ENCODE results near the gene NPTX1.

Gene NPTX1

GRCh38 chr17:80443916-80444643, 32.3 kb downstream of the NPTX1 start:
- no peak for DNase-seq (ENCODE audit: low read depth)
- TF ChIP-seq, protein P1, sequence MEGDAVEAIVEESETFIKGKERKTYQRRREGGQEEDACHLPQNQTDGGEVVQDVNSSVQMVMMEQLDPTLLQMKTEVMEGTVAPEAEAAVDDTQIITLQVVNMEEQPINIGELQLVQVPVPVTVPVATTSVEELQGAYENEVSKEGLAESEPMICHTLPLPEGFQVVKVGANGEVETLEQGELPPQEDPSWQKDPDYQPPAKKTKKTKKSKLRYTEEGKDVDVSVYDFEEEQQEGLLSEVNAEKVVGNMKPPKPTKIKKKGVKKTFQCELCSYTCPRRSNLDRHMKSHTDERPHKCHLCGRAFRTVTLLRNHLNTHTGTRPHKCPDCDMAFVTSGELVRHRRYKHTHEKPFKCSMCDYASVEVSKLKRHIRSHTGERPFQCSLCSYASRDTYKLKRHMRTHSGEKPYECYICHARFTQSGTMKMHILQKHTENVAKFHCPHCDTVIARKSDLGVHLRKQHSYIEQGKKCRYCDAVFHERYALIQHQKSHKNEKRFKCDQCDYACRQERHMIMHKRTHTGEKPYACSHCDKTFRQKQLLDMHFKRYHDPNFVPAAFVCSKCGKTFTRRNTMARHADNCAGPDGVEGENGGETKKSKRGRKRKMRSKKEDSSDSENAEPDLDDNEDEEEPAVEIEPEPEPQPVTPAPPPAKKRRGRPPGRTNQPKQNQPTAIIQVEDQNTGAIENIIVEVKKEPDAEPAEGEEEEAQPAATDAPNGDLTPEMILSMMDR (conservative IDR thresholded peaks at IDR 0.05; ENCODE audit: low read length) = no peak
- H3K4me3 ChIP-seq (ENCODE audit: low read length) = no peak overlapping the region

- TF ChIP-seq, protein P1 (conservative IDR thresholded peaks at IDR 0.05; ENCODE audit: low read length) = no peak
- no peak for DNase-seq (ENCODE audit: low read depth)
- no peak overlapping the region for H3K4me3 ChIP-seq (ENCODE audit: low read length)
Measured at GRCh38 chr17:80443498-80443897, 32.9 kb downstream of the NPTX1 start.

DNA sequence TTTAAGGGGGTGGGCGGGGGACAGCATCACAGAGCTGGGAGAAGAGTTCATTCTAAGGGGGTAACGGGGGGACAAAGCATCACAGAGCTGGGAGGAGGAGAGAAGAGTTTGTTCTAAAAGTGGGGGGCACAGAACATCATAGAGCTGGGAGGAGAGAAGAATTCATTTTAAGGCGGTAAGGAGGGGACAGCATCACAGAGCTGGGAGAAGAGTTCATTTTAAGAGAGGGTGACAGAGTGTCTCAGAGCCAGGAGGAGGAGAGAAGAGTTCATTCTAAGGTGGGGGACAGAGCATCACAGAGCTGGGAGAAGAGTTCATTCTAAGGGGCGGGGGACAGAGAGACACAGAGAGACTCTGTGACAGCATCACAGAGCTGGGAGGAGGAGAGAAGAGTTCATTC, 33.6 kb downstream of the NPTX1 start:
- no peak for DNase-seq (ENCODE audit: low read depth)
- TF ChIP-seq, protein P1 (conservative IDR thresholded peaks at IDR 0.05; ENCODE audit: low read length) = no peak
- H3K4me3 ChIP-seq (ENCODE audit: low read length) = no peak overlapping the region

GRCh38 chr17:80442323-80442659, 34.1 kb downstream of the NPTX1 start:
- DNase-seq (ENCODE audit: low read depth) = no peak
- no peak overlapping the region for H3K4me3 ChIP-seq (ENCODE audit: low read length)
- TF ChIP-seq, protein P1 (conservative IDR thresholded peaks at IDR 0.05; ENCODE audit: low read length) = no peak

- DNase-seq (ENCODE audit: low read depth) = no peak
Measured at GRCh38 chr17:80441598-80442322, 34.6 kb downstream of the NPTX1 start.

DNA sequence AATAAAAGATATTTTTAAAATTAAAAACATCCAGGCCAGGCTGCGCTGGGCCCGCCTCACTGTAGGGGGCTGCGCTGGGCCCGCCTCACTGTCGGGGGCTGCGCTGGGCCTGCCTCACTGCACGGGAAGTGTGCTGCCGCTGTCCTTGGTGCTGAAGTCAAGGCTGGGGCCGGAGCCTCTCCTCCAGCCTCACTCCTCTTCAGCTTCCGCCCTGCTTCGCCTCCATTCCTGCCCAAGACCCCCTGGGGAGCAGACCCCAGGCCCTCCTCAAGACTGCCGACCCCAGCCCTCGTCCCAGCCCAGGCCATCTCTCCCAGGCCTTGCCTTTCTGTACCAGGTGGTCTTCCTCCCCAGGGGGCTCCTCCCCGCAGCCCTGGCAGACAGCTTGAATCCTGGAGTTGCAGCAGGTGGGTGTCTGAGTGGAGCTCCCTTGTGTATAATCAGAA, 35.3 kb downstream of the NPTX1 start:
- no peak overlapping the region for H3K4me3 ChIP-seq (ENCODE audit: low read length)
- DNase-seq (ENCODE audit: low read depth) = peak; percentile 11
- TF ChIP-seq, protein P1 (conservative IDR thresholded peaks at IDR 0.05; ENCODE audit: low read length) = no peak

More at GRCh38 chr17:80441598-80442322, 34.6 kb downstream of the NPTX1 start:
- no peak overlapping the region for H3K4me3 ChIP-seq (ENCODE audit: low read length)
- TF ChIP-seq, protein P1 (conservative IDR thresholded peaks at IDR 0.05; ENCODE audit: low read length) = no peak

DNA sequence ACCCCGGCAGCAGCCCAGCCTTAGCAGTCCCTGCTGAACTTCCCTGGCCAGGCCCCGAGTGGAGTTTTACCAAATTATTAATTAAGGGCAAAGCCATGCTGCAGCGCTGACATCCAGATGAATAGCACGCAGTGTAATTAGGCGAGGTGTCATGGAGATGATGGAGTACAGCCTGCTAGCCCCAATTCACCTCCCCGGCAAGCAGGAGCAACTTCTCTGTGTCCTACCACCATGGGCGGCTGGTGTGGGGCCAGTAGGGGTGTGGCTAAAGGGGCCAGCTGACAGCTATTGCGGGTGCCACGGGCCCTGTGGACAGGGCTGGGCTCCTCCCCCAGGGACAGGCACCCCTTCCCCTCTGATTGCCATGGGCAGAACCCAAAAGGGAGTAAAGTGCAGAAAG, 36.9 kb downstream of the NPTX1 start:
- DNase-seq (ENCODE audit: low read depth) = no peak
- H3K4me3 ChIP-seq (ENCODE audit: low read length) = no peak overlapping the region
- TF ChIP-seq, protein P1 (conservative IDR thresholded peaks at IDR 0.05; ENCODE audit: low read length) = no peak
